WTC11 (cell line): ENCODE results near the gene CROCC2.

Source experiments
- CREB1 ChIP-seq: sonication (generic); formaldehyde crosslinking; IDR thresholded peaks from 2 replicates; pipeline ENCODE4 v1.8.0; 2023; ENCODE audit warnings: mild to moderate bottlenecking, missing genetic modification reagents
- ELF4 ChIP-seq: sonication (generic); formaldehyde crosslinking; IDR thresholded peaks from 2 replicates; pipeline ENCODE4 v1.8.1; 2022; ENCODE audit warnings: low read depth, mild to moderate bottlenecking, moderate library complexity, missing genetic modification reagents
- FOXP1 ChIP-seq: sonication (generic); formaldehyde crosslinking; IDR thresholded peaks from 2 replicates; pipeline ENCODE4 v1.8.0; 2022; ENCODE audit warnings: missing genetic modification reagents, mild to moderate bottlenecking, moderate library complexity, borderline replicate concordance
- IRF2 ChIP-seq: sonication (generic); formaldehyde crosslinking; IDR thresholded peaks from 2 replicates; pipeline ENCODE4 v1.8.0; 2022; ENCODE audit warnings: low read depth, missing genetic modification reagents, borderline replicate concordance
- MAX ChIP-seq: sonication (generic); formaldehyde crosslinking; IDR thresholded peaks from 2 replicates; pipeline ENCODE4 v1.8.0; 2022; ENCODE audit warnings: mild to moderate bottlenecking, missing genetic modification reagents
- NR2C2 ChIP-seq: sonication (generic); formaldehyde crosslinking; IDR thresholded peaks from 2 replicates; pipeline ENCODE4 v1.8.0; 2022; ENCODE audit warnings: mild to moderate bottlenecking, missing genetic modification reagents
- NR3C1 ChIP-seq: sonication (generic); formaldehyde crosslinking; conservative IDR thresholded peaks from 2 replicates; pipeline ENCODE4 v1.8.1; 2023; ENCODE audit warnings: low read depth, mild to moderate bottlenecking, missing genetic modification reagents
- TCF7 ChIP-seq: sonication (generic); formaldehyde crosslinking; IDR thresholded peaks from 2 replicates; pipeline ENCODE4 v1.8.0; 2022; ENCODE audit warnings: mild to moderate bottlenecking, low read depth, missing genetic modification reagents, moderate library complexity
- TF ChIP-seq, protein P1 (sequence below): fragments of 200-600 bp; IDR thresholded peaks from 2 replicates; pipeline ENCODE4 v1.8.0; 2022; ENCODE audit warnings: antibody characterized with exemption
- TF ChIP-seq, protein P2 (sequence below): sonication (generic); formaldehyde crosslinking; IDR thresholded peaks from 2 replicates; pipeline ENCODE4 v1.8.0; 2022; ENCODE audit warnings: missing genetic modification reagents
- TF ChIP-seq, protein P3 (sequence below): sonication (generic); formaldehyde crosslinking; IDR thresholded peaks from 2 replicates; pipeline ENCODE4 v1.8.1; 2023; ENCODE audit warnings: mild to moderate bottlenecking, moderate library complexity, missing genetic modification reagents

DNA sequence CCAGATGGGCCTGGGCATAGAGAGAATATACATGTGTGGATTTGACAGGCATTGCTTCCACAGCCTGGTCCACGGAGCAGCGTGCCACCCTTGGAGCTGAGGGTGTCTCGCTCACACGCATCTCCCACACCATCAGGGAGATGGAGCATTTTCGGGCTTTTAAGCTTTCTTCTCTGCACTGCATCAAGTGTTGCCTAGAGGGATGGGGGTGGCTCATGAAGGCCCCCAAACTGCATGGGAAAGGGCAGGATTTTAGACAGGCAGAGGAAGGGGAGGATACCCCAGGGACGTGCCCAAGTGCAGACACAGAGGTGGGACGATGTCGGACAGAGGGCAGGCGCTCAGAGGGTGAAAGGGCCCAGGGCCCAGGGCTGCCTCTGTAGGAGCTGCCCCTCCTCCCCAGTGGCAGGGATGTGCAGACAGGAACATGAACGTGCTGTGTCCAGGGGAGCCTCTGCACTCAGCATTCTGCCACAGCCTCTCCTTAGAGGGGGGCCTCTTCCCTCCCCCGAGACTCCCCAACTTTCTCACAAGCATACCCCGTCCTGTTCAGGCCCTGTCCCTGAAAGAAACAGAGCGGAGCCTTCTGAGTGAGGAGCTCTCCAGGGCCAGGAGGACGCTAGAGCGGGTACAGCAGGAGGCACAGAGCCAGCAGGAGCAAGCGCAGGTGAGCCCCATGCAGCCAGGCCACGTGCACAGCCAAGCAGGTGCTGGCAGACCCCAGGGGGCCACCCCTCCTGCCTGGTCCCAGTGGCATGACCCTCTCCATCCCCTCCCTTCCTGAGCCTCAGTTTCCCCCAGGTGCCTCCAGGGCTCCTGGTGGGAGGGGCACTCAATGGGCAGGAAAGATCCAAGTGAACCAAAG, 49.4 kb downstream of the CROCC2 start:
- TF ChIP-seq, protein P1, sequence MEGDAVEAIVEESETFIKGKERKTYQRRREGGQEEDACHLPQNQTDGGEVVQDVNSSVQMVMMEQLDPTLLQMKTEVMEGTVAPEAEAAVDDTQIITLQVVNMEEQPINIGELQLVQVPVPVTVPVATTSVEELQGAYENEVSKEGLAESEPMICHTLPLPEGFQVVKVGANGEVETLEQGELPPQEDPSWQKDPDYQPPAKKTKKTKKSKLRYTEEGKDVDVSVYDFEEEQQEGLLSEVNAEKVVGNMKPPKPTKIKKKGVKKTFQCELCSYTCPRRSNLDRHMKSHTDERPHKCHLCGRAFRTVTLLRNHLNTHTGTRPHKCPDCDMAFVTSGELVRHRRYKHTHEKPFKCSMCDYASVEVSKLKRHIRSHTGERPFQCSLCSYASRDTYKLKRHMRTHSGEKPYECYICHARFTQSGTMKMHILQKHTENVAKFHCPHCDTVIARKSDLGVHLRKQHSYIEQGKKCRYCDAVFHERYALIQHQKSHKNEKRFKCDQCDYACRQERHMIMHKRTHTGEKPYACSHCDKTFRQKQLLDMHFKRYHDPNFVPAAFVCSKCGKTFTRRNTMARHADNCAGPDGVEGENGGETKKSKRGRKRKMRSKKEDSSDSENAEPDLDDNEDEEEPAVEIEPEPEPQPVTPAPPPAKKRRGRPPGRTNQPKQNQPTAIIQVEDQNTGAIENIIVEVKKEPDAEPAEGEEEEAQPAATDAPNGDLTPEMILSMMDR: no peak
- TF ChIP-seq NR2C2 (CRISPR knock-in tag): no peak
- no peak for TF ChIP-seq CREB1 (CRISPR knock-in tag)
- no peak for TF ChIP-seq MAX (CRISPR knock-in tag)
- no peak for TF ChIP-seq ELF4 (CRISPR knock-in tag)
- TF ChIP-seq FOXP1 (CRISPR knock-in tag): no peak
- TF ChIP-seq IRF2 (CRISPR knock-in tag): no peak
- no peak for TF ChIP-seq NR3C1 (CRISPR knock-in tag)
- TF ChIP-seq, protein P2, sequence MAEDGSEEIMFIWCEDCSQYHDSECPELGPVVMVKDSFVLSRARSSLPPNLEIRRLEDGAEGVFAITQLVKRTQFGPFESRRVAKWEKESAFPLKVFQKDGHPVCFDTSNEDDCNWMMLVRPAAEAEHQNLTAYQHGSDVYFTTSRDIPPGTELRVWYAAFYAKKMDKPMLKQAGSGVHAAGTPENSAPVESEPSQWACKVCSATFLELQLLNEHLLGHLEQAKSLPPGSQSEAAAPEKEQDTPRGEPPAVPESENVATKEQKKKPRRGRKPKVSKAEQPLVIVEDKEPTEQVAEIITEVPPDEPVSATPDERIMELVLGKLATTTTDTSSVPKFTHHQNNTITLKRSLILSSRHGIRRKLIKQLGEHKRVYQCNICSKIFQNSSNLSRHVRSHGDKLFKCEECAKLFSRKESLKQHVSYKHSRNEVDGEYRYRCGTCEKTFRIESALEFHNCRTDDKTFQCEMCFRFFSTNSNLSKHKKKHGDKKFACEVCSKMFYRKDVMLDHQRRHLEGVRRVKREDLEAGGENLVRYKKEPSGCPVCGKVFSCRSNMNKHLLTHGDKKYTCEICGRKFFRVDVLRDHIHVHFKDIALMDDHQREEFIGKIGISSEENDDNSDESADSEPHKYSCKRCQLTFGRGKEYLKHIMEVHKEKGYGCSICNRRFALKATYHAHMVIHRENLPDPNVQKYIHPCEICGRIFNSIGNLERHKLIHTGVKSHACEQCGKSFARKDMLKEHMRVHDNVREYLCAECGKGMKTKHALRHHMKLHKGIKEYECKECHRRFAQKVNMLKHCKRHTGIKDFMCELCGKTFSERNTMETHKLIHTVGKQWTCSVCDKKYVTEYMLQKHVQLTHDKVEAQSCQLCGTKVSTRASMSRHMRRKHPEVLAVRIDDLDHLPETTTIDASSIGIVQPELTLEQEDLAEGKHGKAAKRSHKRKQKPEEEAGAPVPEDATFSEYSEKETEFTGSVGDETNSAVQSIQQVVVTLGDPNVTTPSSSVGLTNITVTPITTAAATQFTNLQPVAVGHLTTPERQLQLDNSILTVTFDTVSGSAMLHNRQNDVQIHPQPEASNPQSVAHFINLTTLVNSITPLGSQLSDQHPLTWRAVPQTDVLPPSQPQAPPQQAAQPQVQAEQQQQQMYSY (CRISPR knock-in tag): no peak
- no peak for TF ChIP-seq TCF7
- TF ChIP-seq, protein P3, sequence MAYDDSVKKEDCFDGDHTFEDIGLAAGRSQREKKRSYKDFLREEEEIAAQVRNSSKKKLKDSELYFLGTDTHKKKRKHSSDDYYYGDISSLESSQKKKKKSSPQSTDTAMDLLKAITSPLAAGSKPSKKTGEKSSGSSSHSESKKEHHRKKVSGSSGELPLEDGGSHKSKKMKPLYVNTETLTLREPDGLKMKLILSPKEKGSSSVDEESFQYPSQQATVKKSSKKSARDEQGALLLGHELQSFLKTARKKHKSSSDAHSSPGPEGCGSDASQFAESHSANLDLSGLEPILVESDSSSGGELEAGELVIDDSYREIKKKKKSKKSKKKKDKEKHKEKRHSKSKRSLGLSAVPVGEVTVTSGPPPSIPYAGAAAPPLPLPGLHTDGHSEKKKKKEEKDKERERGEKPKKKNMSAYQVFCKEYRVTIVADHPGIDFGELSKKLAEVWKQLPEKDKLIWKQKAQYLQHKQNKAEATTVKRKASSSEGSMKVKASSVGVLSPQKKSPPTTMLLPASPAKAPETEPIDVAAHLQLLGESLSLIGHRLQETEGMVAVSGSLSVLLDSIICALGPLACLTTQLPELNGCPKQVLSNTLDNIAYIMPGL (CRISPR knock-in tag): no peak
